ENCODE results near the gene PLET1. TPM values are rescaled to one million over a fixed set of nuclear protein-coding genes. Genes with fewer than 3 reads are reported as not detected.

The PLET1 gene
- total and polyA plus RNA-seq, 2 donors (not counting 1 experiment from before 2014, with no cell fraction given) = not detected

GRCh38 chr11:112273066-112273465 is 12.4 kb upstream of the PLET1 start:
- intact Hi-C loops (cut with micrococcal nuclease) = no loop called here
- H2AFZ ChIP-seq (ENCODE audit: insufficient read depth, low read depth, low read length, poor library complexity, severe bottlenecking) = no peak overlapping the region
- no peaks in the 10 kb centered on the region for H3K9me3 Mint-ChIP-seq (ENCODE audit: insufficient read depth)
- CTCF ChIA-PET = interaction anchor here (19.7 kb wide), 1 partner anchor 50 kb away, joined by 471 read pairs; the partner anchor contains the start of gene PTS
- no peak overlapping the region for H3K9ac ChIP-seq (ENCODE audit: low read length)
- H3K4me3 Mint-ChIP-seq = no peak overlapping the region
- no peak overlapping the region for H3K4me2 ChIP-seq (replicated peaks; ENCODE audit: low read depth, low read length, poor library complexity, severe bottlenecking)
- no peak overlapping the region for H3K4me3 ChIP-seq (ENCODE audit: control extremely low read depth in 1 of 5, extremely low read depth in 1 of 5, insufficient read depth in 1 of 5, low read depth in 2 of 5, low read length in 4 of 5)
- no peak for ATAC-seq (ENCODE audit: low read depth)
- no peak overlapping the region for H3K27ac Mint-ChIP-seq
- no peaks in the 10 kb centered on the region for H3K27me3 Mint-ChIP-seq
- TF ChIP-seq EZH2 (IDR thresholded peaks at IDR 0.05; ENCODE audit: borderline replicate concordance, insufficient read depth, low read depth, low read length, poor library complexity, severe bottlenecking) = no peak
- H3K4me1 ChIP-seq (ENCODE audit: control insufficient read depth in 2 of 2, insufficient read depth in 2 of 2, low read length in 2 of 2) = peaks cover 13 to 19% of the 10 kb centered on the region in 2 donors
- no peak overlapping the region for H3K27ac ChIP-seq (ENCODE audit: low read length in 2 of 2)
- no peaks in the 10 kb centered on the region for H3K79me2 ChIP-seq (ENCODE audit: control insufficient read depth, insufficient read depth, low read length)
- POLR2A ChIA-PET = no interaction called here
- DNase-seq = no peak
- H3K9me3 ChIP-seq (ENCODE audit: control extremely low read depth in 1 of 3, control insufficient read depth in 2 of 3, insufficient read depth in 1 of 3, low read length in 2 of 3) = no peaks in the 10 kb centered on the region
- H3K36me3 ChIP-seq (replicated peaks in 1 of 2; ENCODE audit: control extremely low read depth in 1 of 2, control insufficient read depth in 1 of 2, extremely low read depth in 1 of 2, insufficient read depth in 2 of 2, low read length in 1 of 2) = no peaks in the 10 kb centered on the region
- no peaks in the 10 kb centered on the region for H3K27me3 ChIP-seq (replicated peaks in 1 of 4; ENCODE audit: control extremely low read depth in 1 of 4, control insufficient read depth in 3 of 4, insufficient read depth in 4 of 4, low read length in 3 of 4)
- WGBS (ENCODE audit: insufficient coverage) = no CpG with 5 or more reads among the region's 1 CpG
- peaks cover 28% of the 10 kb centered on the region for H3K4me1 Mint-ChIP-seq
- H4K20me1 ChIP-seq (ENCODE audit: control insufficient read depth, insufficient read depth, low read length, poor library complexity, severe bottlenecking) = no peaks in the 10 kb centered on the region

- ATAC-seq (ENCODE audit: low read depth) (peak; percentile 39), DNase-seq (no peak)
- 50% methylated on average over 2 of the region's 4 CpGs for WGBS (ENCODE audit: insufficient coverage)
- intact Hi-C loops (cut with micrococcal nuclease) = no loop called here
- TF ChIP-seq CTCF (IDR thresholded peaks at IDR 0.05) = no peak
- no peak for TF ChIP-seq EZH2 (IDR thresholded peaks at IDR 0.05; ENCODE audit: borderline replicate concordance, insufficient read depth, low read depth, low read length, poor library complexity, severe bottlenecking)
- Histone ChIP-seq H3K9ac (ENCODE audit: low read length) (no peak overlapping the region), H4K20me1 (ENCODE audit: control insufficient read depth, insufficient read depth, low read length, poor library complexity, severe bottlenecking) (no peaks in the 10 kb centered on the region), H3K79me2 (ENCODE audit: control insufficient read depth, insufficient read depth, low read length) (no peaks in the 10 kb centered on the region), H3K27ac (ENCODE audit: low read length in 2 of 2) (peak overlapping the region in 1 of 2 donors; percentile 3), H3K27me3 (replicated peaks in 1 of 4; ENCODE audit: control extremely low read depth in 1 of 4, control insufficient read depth in 3 of 4, insufficient read depth in 4 of 4, low read length in 3 of 4) (no peaks in the 10 kb centered on the region), H2AFZ (ENCODE audit: insufficient read depth, low read depth, low read length, poor library complexity, severe bottlenecking) (peak overlapping the region; percentile 53), H3K4me3 (ENCODE audit: control extremely low read depth in 1 of 5, extremely low read depth in 1 of 5, insufficient read depth in 1 of 5, low read depth in 2 of 5, low read length in 4 of 5) (no peak overlapping the region), H3K4me1 (ENCODE audit: control insufficient read depth in 2 of 2, insufficient read depth in 2 of 2, low read length in 2 of 2) (peaks cover 13 to 19% of the 10 kb centered on the region in 2 donors), H3K4me2 (replicated peaks; ENCODE audit: low read depth, low read length, poor library complexity, severe bottlenecking) (peak overlapping the region; percentile 40), H3K9me3 (ENCODE audit: control extremely low read depth in 1 of 3, control insufficient read depth in 2 of 3, insufficient read depth in 1 of 3, low read length in 2 of 3) (no peaks in the 10 kb centered on the region), H3K36me3 (replicated peaks in 1 of 2; ENCODE audit: control extremely low read depth in 1 of 2, control insufficient read depth in 1 of 2, extremely low read depth in 1 of 2, insufficient read depth in 2 of 2, low read length in 1 of 2) (no peaks in the 10 kb centered on the region)
- peaks cover 25% of the 10 kb centered on the region for H3K4me1 Mint-ChIP-seq
- ChIA-PET CTCF (interaction anchor here (1.0 to 19.7 kb wide), 3 partner anchors 9 to 48 kb away, joined by 3 to 471 read pairs (median 24); partner anchors contain the start of gene PTS), POLR2A (no interaction called here)
- H3K27me3 Mint-ChIP-seq = no peaks in the 10 kb centered on the region
- H3K27ac Mint-ChIP-seq = peak overlapping the region; percentile 91
- peak overlapping the region; percentile 73 for H3K4me3 Mint-ChIP-seq
- H3K9me3 Mint-ChIP-seq (ENCODE audit: insufficient read depth) = no peaks in the 10 kb centered on the region
These were observed 10.6 kb upstream of the PLET1 start for GRCh38 chr11:112271242-112271641.

Measured in B cell (primary cell).